ENCODE results near the gene MRC2. TPM values are rescaled to one million over a fixed set of nuclear protein-coding genes. Genes with fewer than 3 reads are reported as not detected.

Gene MRC2
- total RNA-seq, 4 donors from 2014 or later: 7.9 to 47.2 (median 14.5) TPM

DNA sequence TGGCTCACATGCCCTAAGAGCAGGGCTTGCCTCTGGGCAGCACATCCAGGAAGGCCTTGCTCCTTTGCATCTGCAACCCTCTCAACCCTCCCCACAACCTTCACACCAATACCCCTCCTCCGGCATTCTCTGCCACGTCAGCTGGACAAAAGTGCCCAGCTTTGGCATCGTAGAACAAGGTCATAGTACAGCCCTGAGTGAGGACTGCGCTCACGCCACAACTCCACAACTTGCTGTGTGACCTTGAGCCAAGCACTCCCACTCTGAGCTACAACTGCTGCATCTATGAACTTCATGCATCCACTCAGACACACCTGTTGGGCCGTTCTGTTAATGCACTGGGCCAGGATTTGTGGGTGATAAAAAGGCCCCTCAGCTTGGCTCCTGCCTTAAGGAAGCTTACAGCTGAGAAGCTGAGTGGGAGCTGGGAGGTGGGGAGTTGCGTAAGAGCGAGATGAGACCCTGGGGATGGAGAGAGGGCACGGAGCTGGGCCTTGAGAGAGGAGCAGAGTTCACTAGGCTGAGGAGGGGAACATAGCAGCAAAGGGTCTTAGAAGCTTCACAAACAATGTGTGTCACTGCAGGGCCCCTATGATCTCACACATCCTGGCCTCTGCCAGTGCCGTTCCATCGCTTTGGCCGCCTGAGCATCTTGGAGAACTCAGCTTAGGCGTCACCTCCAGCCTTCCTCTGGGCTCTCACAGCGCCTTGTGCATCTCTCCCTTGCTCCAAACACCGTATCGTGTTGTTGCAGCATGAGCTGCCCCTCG, 8.6 kb upstream of the MRC2 start:
- TF ChIP-seq POLR2A (IDR thresholded peaks at IDR 0.05) (no peak), CTCF (IDR thresholded peaks at IDR 0.05) (no peak), EP300 (IDR thresholded peaks at IDR 0.05; ENCODE audit: low read depth) (no peak), POLR2AphosphoS5 (IDR thresholded peaks at IDR 0.05) (no peak)
- in situ Hi-C loops (cut with MboI; ENCODE audit: low pct_ligation_motif_present in 1 of 4, low pct_unique_long_range_greater_than_20kb in 1 of 4, low sequenced_read_pairs in 3 of 4): no loop called here
- intact Hi-C loops (cut with DNase I; ENCODE audit: low total_unique reads): no loop called here
- H3K27ac ChIP-seq: no peak overlapping the region
- DNase-seq: no peak
- H3K9me3 ChIP-seq: no peaks in the 10 kb centered on the region
- 93% methylated on average over 17 of the region's 17 CpGs; no CpG with 5 or more reads in 1 of the 2 donors for WGBS, 2 donors (ENCODE audit: low coverage in 1 of 2)
- H3K4me1 ChIP-seq: no peaks in the 10 kb centered on the region
- no peaks in the 10 kb centered on the region for H3K27me3 ChIP-seq
- no peak overlapping the region for H3K4me3 ChIP-seq
- peaks cover 0 to 10% (median 4%) of the 10 kb centered on the region in 4 donors for H3K36me3 ChIP-seq

- Histone ChIP-seq H3K27ac (no peak overlapping the region), H3K4me3 (no peak overlapping the region), H3K36me3 (peaks cover 0 to 7% (median 2%) of the 10 kb centered on the region in 4 donors), H3K9me3 (no peaks in the 10 kb centered on the region), H3K27me3 (no peaks in the 10 kb centered on the region), H3K4me1 (no peaks in the 10 kb centered on the region)
- WGBS, 2 donors (ENCODE audit: low coverage in 1 of 2): 88% methylated on average over 10 of the region's 10 CpGs; no CpG with 5 or more reads in 1 of the 2 donors
- DNase-seq: no peak
- in situ Hi-C loops (cut with MboI; ENCODE audit: low pct_ligation_motif_present in 1 of 4, low pct_unique_long_range_greater_than_20kb in 1 of 4, low sequenced_read_pairs in 3 of 4) (no loop called here), intact Hi-C loops (cut with DNase I; ENCODE audit: low total_unique reads) (no loop called here)
- TF ChIP-seq CTCF (IDR thresholded peaks at IDR 0.05) (no peak), EP300 (IDR thresholded peaks at IDR 0.05; ENCODE audit: low read depth) (no peak), POLR2AphosphoS5 (IDR thresholded peaks at IDR 0.05) (no peak), POLR2A (IDR thresholded peaks at IDR 0.05) (no peak)
Measured at GRCh38 chr17:62619417-62620155, 7.9 kb upstream of the MRC2 start.

GRCh38 chr17:62621223-62621622, 6.2 kb upstream of the MRC2 start:
- 94% methylated on average over 11 of the region's 11 CpGs; no CpG with 5 or more reads in 1 of the 2 donors for WGBS, 2 donors (ENCODE audit: low coverage in 1 of 2)

More at GRCh38 chr17:62621223-62621622, 6.2 kb upstream of the MRC2 start:
- in situ Hi-C loops (cut with MboI; ENCODE audit: low pct_ligation_motif_present in 1 of 4, low pct_unique_long_range_greater_than_20kb in 1 of 4, low sequenced_read_pairs in 3 of 4) (no loop called here), intact Hi-C loops (cut with DNase I; ENCODE audit: low total_unique reads) (no loop called here)
- Histone ChIP-seq H3K36me3 (no peaks in the 10 kb centered on the region), H3K4me1 (peaks cover 0 to 8% (median 0%) of the 10 kb centered on the region in 4 donors), H3K27ac (no peak overlapping the region), H3K9me3 (no peaks in the 10 kb centered on the region), H3K27me3 (peaks cover 4% of the 10 kb centered on the region), H3K4me3 (no peak overlapping the region)
- DNase-seq: no peak
- no peak for TF ChIP-seq POLR2A (IDR thresholded peaks at IDR 0.05)
- TF ChIP-seq EP300 (IDR thresholded peaks at IDR 0.05; ENCODE audit: low read depth): no peak
- TF ChIP-seq POLR2AphosphoS5 (IDR thresholded peaks at IDR 0.05): no peak
- TF ChIP-seq CTCF (IDR thresholded peaks at IDR 0.05): no peak
